COLO829 (cell line): Measurements from ENCODE around the gene USO1.
"Not testable (repeated sequence)": the region's sequence is repeated elsewhere in the genome, so short reads cannot be mapped to it uniquely, and the experiment has no call there.

Experiments used
- DNase-seq: peaks from one replicate; pipeline ENCODE4 v3.0.0; 2012; ENCODE audit warnings: low spot score

The USO1 gene

DNA sequence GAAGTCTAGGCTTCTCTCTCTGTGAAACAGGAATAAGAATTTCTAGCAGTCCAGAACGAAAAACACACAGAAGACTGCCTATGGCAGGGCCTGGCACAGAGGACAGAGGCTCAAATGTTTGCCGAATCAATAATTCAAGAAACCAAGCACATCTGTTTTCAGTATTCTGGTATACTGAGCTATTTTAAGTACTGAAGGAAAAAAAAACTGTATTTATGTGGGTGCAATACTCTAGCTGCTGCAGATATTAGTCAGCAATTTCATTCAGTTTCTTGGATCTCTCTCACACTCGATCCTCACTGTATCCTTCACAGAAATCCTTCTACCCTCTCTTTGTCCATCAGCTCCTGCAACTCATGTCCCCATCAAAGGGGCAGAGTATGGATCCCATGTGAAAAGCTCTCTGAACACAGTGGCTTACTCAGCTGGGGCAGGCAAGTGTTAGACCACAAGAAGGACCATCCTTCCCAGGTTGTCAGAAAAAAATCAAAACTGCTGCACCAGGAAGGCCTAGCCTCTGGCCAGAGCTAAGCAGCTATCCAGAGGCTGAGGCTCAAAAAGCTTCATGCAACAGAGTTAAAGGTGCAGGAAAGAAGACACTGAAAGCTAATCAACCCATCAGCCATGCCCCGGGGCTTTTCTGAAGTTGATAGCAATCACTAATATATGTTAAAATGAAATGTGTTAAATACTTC lies 9.1 kb upstream of the USO1 start:
- no peak for DNase-seq

DNA sequence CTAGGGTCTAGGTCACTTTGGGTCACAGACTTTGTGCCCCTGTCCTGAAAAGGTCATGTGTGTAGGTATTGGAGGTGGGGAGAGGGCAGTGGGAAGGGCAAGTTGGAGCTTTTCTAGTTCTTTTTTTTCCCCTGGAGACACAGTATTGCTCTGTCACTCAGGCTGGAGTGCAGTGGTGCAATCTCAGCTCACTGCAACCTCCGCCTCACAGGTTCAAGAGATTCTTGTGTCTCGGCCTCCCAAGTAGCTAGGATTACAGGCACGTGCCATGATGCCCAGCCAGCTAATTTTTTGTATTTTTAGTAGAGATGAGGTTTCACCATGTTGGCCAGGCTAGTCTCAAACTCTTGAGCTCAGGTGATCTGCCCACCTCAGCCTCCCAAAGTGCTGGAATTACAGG lies 8.3 kb upstream of the USO1 start:
- not testable (repeated sequence) for DNase-seq

DNA sequence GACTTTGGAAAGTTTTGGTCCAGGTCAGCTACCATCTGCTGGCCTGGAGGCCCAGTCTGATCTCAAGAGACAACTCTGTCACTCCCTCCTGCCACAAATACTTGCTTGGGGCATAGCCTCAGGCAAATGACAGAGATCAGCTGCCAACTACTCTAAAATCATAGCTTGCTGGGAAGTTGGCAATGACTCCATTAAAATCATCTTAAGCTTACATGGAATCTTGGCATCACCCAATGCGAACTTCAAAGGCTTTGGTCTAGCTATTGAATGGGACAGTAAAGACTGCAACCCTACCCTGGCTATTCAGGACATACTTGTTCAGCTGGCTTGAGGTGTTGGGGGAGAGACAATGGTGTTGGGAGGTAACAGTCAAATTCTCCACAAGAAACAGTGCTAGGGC lies 7.0 kb upstream of the USO1 start:
- DNase-seq, result no peak

DNA sequence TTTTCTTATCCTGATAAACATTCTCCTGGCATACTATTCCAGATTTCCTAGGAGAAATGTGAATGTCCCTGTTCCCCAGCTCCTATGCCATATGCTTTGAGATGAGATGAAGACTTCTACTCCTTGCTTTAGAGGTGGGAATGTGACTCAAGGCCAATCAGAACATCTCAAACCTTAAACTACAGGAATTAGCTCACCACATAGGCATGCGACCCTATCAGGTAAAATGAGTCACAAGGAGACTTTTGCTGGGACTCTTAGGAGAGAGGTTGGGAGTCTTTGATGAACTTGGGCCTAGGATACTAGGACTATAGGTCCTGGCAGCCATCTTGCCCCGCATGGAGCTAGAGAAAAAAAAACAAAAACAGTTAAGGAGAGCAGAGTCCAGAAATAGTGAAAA lies 5.8 kb upstream of the USO1 start:
- DNase-seq, result no peak

DNA sequence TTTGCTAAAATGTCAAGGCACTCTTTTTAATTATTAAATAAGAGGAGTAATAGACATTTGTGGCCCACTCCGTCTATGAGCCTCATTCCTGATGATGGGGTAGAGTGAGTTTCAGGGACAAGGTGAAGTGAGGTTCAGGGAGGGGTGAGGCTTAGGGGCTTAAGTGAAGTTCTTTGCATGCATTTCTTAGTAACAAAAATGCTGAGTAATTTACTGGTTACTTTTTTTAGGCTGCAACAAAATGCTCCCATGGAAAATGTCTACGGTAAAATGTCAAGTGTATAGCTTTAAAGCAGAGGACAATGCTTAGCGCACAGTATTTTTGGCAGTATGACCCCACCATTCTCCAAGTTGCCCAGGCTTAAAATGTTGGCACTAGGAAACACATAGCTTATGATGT lies 2.0 kb upstream of the USO1 start:
- DNase-seq, result no peak

DNA sequence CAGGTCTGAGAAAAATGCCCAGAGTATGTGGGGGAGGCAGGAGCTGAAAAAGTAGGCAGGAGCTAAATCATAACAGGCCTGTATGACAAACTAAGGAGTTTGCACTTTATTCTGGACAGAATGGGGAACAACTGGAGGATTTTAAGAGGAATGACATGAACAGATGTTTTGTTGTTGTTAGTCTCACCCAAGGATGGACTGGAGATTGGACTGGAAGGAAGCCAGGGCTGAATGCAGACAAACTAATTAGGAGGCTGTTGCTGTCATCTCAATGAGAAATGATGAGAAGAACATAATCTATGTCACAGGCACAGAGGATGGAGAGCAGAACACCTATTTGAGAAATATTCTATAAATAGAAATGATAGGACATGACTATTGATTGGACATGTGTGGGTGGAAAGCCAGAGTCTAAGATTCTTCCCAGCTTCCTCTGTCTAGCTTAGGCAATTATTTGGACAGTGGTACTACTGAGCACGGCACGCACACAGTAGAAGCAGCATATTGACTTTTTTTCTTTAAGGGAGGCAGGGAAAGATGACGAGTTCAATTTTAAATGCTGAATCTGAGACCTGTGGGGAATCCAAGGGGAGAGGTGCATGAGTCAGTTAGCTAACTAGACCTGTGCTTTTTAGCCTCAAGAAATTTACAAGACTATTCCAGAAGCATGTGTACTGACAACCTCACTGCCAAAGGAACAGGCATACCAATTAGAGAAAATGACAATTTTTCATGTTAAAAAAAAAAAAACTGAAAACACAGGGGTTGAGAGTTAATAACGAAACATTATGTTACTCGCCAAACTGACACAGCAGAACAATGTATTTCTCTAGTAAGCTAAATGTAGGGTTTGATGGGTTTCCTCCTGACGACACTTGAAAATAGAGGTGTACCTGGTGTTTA lies 963 bp upstream of the USO1 start:
- no peak for DNase-seq

DNA sequence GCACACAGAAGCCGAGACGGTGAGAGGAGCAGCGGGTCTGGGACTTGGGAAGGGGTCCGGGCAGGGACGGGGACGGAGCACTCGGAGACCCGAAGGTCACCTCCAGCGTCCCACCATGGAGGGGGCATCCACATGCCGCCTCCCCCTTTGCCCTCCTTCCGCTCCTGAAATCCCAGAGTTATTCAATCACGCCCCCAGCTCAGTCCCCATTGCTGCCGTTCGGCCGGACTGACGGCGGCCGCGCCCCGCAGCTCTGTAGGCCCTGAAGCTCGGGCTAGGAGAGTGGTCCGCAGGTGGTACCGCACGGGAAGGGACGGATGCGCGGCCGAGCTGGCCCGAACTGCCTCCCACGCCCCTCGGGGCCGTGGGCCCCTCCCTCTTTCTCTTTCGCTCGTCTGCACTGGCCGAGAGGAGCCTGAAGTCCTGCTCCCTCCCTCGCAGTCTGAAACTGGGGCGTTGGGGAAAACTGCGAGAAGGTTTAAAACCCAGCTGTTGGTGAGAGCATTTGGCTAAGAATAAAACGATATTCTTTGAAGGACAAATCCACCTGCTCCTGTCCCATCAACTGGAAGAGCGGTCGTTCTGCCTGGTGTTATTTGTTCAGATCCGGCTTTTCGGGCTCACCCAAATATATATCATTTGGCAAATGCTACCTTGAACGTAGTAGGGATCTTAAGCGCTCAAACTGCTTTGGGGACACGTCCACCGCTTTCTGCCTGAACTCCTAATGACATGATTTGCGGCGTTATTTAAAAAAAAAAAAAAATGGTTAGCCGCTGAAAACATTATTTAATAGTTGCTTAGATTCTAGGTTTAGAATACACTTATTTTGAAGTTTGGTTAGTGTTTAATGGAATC lies 719 bp downstream of the USO1 start:
- DNase-seq, result peak; percentile 51

DNA sequence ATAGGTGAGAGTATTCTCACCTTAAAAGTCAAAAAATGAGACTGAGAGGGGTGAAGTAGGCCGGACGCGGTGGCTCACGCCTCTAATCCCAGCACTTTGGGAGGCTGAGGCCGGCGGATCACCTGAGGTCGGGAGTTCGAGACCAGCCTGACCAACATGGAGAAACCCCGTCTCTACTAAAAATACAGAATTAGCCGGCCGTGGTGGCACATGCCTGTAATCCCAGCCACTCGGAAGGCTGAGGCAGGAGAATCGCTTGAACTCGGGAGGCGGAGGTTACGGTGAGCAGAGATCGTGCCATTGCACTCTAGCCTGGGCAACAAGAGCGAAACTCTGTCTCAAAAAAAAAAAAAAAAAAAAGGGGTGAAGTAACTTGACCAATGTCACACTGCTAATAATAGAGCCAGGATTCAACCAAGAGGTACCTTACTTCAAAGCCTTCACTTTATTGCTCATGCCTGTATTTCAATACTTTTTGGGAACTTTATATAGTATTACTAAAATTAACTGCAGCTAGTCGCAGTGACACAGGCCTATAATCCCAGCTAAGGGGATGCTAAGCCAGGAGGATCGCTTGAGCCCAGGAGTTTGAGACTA lies 1.7 kb downstream of the USO1 start:
- not testable (repeated sequence) for DNase-seq

DNA sequence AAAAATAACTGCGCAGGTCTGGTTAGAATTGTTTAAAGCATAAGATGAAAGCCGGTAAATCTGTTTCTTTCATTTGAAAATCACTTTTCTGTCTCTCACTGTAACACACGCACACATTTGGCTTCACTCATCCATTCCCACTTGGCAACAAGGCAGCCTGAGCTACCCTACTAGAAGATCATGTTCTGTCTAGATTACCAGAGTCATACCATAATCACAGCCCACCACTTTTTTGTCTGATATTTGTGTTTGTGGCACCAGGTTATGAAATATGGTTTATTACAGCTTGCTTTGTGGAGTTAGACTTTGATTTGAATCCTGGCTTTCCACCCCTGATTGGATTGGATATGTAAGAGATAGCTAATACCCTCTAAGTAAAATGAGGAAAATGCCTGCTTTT lies 2.2 kb downstream of the USO1 start:
- no peak for DNase-seq

DNA sequence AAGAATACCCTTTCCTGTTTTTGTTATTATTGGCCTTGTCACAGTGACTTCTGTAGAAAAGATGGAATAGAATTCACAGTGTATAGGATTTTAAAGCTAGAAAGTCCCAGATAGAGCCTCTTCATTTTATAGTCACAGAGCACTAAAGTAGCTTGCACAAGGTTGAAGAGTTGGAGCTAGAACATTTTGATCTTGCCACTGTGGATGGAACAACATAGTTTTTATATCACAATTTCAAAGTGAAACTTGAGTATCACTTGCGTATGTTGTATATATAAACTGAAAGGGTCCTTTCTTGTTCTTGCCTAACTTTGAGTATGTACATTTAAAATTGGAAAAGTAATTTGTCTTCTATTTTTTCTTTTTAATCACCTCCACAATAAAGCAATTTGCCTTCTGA lies 2.7 kb downstream of the USO1 start:
- DNase-seq, result no peak

DNA sequence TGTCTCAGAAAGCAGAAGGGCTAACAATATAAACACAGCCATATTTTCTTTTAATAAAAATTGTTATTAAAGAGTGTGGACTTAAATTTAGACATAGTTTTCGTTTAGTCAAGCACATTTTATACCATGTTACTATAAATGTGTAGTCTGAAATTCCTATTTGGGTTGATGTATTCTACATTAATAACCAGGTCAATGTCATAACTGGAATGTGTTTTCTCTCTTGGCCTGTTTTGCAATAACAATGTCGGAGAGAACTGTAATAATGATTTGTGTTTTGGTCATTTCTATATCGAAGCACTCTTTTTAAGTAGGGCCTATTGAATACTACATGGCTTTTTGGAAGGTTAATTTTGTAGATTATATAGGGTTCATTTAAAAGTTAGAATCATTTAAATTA lies 5.5 kb downstream of the USO1 start:
- no peak for DNase-seq

DNA sequence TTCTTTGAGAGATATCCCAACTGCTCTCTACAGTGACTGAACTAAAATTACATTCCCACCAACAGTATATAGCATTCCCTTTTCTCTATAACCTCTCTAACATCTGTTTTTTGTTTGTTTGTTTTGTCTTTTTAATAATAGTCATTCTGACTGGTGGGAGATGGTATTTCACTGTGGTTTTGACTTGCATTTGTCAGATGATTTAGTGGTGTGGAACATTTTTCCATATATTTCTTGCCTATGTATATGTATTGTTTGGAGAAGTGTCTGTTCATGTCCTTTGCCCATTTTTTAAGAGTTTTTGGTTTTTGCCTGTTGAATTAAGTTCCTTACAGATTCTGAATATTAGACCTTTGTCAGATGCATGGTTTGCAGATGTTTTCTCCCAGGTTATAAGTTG lies 9.0 kb downstream of the USO1 start:
- DNase-seq, result no peak

DNA sequence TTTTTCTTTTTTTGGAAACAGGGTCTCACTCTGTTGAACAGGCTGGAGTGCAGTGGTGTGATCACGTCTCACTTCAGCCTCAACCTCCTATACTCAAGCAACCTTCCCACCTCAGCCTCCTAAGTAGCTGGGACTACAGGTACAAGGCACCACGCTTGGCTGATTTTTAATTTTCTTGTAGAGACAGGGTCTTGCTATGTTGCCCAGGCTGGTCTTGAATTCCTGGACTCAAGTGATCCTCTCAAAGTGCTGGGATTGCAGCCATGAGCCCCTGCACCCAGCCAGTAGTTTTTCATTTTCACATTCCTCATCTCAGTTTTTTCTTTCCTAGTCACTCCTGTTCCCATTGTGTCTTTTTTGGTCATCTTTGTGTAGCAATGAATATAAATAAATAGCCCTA lies 11.1 kb downstream of the USO1 start:
- DNase-seq, result no peak

DNA sequence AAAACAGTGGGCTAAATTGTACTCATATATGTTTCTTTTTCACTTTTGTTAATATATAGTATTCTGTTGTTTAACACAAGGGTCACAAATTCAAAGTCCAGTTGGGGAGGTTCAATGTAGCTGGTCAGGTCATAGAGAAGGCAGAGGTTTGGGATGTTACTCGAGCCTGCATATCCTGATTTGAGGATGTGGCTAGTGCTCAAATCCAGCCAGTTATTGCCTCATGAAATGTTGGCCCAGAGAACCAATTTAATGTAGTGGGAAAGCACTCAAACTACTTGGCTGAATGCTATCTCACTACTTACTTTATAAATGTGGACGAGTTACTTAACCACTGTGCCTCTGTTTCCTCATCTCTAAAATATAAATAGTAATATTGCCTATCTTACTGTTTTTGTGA lies 12.5 kb downstream of the USO1 start:
- DNase-seq, result no peak

DNA sequence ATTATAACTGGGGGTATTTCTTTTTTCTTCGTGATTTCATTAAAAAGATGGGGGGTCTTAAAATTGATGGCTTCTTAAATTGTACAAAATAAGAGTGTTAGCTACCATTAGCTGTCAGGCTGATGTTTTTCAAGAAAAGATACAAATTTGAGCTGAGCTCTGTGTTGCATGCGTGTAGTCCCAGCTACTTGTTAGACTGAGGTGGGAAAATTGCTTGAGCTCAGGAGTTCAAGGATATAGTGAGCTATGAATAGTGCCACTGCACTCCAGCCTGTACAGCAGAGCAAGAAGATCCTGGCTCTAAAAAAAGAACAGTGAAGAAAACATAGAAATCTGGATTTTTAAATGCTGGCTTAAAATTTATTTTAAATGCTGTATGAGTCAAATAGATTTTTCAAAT lies 13.0 kb downstream of the USO1 start:
- no peak for DNase-seq

DNA sequence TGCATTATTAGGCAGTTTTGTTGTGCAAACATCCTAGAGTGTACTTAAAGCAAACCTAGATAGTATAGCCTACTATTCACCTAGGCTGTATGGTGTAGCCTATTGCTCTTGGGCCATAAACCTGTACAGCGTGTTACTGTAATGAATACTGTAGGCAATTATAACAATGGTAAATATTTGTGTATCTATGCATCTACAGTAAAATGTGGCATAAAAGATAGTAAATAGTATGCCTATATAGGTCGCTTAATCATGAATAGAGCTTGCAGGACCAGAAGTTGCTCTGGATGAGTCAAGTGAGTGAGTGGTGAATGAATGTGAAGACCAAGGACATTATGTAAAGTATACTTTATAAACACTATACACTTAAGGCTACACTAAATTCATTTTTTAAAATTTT lies 16.6 kb downstream of the USO1 start:
- DNase-seq, result no peak

DNA sequence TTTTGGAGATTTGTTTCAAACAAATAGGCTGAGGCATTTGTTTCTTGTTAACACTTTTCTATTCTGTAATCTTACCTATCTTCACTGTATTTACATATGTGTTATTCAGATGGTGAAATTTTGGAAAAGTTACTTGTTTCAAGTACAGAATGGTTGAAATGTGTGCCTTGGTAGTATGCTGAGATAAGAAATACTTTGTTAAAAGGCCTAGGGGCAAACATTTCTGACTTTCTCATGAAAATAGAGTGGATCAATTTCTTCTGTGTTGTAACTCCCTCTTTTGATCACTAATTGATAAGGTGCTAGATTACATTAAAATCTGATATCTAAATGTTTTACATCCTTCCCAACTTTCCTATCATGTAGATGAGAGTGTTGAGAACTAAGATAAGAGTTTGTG lies 18.1 kb downstream of the USO1 start:
- DNase-seq, result no peak

DNA sequence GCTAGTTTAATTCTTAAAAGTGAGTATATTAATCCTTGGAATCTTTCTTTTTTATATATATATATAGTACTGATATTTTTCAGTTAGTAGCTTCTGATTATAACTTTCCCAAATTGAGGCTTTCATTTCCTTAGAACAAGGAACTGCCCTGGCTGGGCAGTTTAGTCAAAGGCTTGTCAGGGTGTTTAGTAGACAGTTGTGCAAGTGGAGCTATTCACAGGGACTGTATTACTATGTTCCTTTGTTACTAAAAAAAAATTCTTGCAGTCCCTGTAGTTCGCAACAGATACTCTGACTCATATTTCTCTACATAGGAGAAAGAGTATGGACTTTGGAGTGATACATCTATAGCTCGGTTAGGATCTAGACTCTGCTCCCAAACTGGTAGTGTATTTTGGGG lies 20.8 kb downstream of the USO1 start:
- DNase-seq, result peak; percentile 35

DNA sequence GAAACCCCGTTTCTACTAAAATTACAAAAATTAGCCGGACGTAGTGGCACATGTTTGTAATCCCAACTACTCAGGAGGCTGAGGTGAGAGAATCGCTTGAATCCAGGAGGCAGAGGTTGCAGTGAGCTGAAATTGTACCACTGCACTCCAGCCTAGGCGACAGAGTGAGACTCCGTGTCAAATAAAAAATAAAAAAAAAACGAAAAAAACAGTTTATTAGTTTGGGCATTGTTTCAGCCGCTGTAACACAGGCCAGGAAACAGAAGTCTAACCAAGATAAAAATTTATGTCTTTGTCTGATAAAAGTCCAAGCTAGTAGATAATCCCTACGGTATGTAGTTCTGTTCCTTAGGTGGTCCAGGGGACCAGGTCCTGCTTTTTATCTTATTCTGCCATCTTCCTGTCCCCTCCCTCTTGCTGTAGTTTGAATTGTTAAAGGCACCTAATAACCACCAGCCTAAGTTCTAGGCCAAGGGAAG lies 21.4 kb downstream of the USO1 start:
- no peak for DNase-seq

DNA sequence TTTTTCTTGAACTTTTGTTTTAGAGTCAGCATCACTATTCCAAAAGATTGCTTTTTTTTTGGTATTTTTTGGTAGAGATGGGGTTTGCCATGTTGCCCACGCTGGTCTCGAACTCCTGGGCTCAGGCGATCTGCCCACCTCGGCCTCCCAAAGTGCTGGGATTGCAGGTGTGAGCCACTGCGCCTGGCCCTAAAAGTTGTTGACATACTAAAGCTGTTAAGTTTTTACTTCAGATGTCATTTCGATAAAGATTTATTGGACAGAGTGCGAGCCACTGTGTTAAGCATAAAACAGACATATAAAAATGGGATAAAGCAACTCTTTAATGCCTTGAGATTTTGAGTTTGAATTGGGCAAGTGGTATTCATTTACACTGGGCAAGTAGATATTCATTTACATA lies 28.3 kb downstream of the USO1 start:
- no peak for DNase-seq

DNA sequence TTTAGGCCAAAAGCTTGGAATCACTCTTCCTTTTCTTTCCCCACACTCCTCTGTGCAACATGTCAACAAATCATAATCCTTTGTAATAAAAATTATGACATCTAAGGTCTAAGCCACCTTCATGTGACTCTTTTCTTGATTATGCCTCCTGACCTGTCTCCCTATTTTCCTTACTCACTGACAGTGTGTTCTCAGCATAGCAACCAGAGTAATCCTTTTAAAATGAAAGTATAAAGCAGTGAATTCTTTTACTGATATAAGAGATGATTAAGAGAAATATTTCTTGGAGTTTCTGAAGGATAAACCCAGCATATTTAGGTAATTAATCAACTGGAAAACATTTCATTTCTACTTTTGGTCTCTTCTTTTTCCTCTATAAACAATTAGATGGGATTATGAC lies 44.7 kb downstream of the USO1 start:
- no peak for DNase-seq

DNA sequence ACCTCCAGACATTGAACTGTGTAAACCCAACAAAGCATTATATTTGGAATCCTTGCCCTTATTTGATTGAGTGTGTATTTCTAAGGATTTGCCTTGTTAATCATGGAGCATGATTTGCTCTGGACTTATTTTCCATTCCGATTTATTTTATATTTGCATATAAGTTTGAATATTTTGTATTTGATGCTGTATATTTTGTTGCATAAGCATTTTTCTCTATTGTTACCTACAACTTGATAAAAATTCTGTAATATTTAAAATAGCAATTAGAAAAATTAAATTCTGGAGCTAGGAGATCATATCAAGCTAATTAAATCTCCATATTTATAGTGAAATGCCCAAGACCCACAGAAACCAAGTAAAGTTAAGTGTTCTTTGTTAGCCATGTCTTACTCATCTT lies 47.2 kb downstream of the USO1 start:
- no peak for DNase-seq
